ENCODE measurements around the gene IFIT1B. TPM values are rescaled to one million over a fixed set of nuclear protein-coding genes. Genes with fewer than 3 reads are reported as not detected.
"Not testable (repeated sequence)": the region's sequence is repeated elsewhere in the genome, so short reads cannot be mapped to it uniquely, and the experiment has no call there.

Gene IFIT1B
- total RNA-seq, 1 donor = under 0.01 TPM

DNA sequence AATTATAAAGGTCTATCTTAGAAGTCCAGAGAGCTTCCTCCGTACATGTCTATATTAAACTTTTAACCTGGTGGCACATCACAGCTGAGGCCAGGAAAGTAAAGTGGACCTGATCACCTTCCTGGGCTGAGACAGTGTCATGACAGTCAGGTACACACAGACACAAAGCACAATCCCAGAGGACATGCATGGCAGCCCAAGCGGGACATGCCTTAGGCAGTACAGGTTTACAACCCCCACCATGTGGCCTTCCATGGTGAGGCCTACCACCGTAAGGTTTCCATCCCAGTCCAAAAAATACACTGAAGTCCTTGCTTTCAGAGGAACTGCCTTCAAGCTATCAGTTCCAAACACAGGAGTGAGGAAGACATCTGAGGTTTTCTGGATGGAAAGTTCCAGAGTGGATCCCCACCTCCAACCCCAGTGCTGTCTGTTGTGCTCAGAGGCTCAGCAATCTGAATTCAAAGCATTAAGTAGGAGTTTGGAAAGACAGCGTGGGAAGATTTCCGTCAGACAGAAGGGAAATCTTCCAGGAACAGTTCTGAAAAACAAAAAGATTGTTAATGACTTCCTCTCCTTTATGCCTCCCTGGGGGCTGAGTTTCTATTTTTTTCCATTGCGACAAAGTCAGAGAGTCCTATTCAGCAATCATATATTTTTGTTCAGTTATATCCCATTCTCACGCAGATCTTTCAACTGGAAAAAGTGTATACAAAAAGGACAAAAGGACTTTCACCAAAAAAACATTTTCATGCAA, 30.0 kb upstream of the IFIT1B start:
- DNase-seq (ENCODE audit: low read depth in 2 of 3, low spot score in 2 of 3) = no peak

GRCh38 chr10:89348481-89348880, 29.4 kb upstream of the IFIT1B start:
- no peak for DNase-seq (ENCODE audit: low read depth in 2 of 3, low spot score in 2 of 3)

GRCh38 chr10:89348975-89349374, 28.9 kb upstream of the IFIT1B start:
- DNase-seq (ENCODE audit: low read depth in 2 of 3, low spot score in 2 of 3) = no peak

DNA sequence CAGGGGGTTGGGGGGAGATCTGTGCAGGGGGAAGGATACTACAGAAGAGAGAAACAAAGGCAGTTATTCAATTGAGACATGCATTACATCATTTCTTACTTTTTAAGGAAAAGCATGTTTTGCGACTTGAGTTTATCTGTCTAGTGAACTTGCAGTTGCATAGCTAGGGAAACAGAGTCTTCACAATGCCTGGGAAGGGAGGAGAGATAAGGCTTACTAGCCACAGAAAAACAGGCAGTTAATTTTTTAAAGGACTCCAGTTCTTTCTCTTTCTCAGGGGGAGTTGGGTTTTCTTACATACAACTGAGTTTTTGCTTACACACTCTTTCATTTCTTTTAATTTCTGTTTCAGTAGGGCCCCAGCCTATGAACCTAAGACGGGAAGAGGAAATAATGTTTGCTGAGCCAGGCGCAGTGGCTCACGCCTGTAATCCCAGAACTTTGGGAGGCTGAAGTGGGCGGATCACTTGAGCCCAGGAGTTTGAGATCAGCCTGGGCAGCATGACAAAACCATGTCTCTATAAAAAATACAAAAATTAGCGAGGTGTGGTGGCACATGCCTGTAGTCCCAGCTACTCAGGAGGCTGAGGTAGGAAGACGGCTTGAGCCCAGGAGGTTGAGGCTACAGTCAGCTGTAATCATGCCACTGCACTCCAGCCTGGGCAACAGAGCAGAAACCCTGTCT, 27.1 kb upstream of the IFIT1B start:
- not testable (repeated sequence) for DNase-seq (ENCODE audit: low read depth in 2 of 3, low spot score in 2 of 3)

- no peak for DNase-seq (ENCODE audit: low read depth in 2 of 3, low spot score in 2 of 3)
Measured at GRCh38 chr10:89351412-89351779, 26.5 kb upstream of the IFIT1B start.

- DNase-seq (ENCODE audit: low read depth in 2 of 3, low spot score in 2 of 3) = no peak
Measured at GRCh38 chr10:89351780-89352597, 25.9 kb upstream of the IFIT1B start.

DNA sequence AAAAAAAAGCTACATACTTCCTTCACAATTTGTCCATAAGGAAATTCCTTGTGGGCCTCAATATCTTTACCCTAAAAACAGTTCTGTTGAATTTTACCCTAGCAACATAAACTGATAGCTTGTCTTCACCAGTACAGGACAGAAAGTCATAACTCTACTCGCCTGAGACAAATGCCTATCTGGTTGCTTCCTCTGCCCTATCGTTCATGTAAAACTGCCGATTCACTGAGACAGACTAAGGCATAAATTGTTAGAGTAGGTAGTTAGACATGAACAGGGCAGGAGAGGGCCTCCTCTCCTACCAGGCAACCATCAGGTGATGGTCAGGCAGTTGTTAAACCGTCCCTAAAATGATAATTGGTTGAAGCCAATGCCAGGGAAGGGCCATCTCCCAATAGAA, 25.1 kb upstream of the IFIT1B start:
- DNase-seq (ENCODE audit: low read depth in 2 of 3, low spot score in 2 of 3) = no peak

- DNase-seq (ENCODE audit: low read depth in 2 of 3, low spot score in 2 of 3) = no peak
Measured at GRCh38 chr10:89355394-89355931, 22.4 kb upstream of the IFIT1B start.

- DNase-seq (ENCODE audit: low read depth in 2 of 3, low spot score in 2 of 3) = no peak
Measured at GRCh38 chr10:89357096-89357495, 20.8 kb upstream of the IFIT1B start.

- no peak for DNase-seq (ENCODE audit: low read depth in 2 of 3, low spot score in 2 of 3)
Measured at GRCh38 chr10:89357975-89358374, 19.9 kb upstream of the IFIT1B start.

GRCh38 chr10:89360157-89360556, 17.7 kb upstream of the IFIT1B start:
- DNase-seq (ENCODE audit: low read depth in 2 of 3, low spot score in 2 of 3) = no peak

DNA sequence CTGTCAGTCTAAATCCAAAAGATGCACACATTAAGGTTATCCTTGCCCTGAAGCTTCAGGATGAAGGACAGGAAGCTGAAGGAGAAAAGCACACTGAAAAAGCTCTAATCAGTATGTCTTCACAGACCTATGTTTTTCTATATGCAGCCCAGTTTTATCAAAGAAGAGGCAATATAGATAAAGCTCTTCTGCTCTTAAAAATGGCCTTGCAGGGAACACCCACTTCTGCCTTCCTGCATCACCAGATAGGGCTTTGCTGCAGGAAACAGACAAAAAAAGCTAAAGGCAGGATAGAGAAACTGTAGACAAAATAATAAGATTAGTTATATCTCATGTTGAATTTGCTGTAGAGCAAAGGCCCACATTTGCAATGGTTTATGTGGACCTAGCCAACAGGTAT, 14.9 kb upstream of the IFIT1B start:
- DNase-seq (ENCODE audit: low read depth in 2 of 3, low spot score in 2 of 3) = peak in 1 of 3 donors; percentile 51

GRCh38 chr10:89363729-89364442, 14.0 kb upstream of the IFIT1B start:
- no peak for DNase-seq (ENCODE audit: low read depth in 2 of 3, low spot score in 2 of 3)

- no peak for DNase-seq (ENCODE audit: low read depth in 2 of 3, low spot score in 2 of 3)
Measured at GRCh38 chr10:89364531-89364930, 13.3 kb upstream of the IFIT1B start.

- DNase-seq (ENCODE audit: low read depth in 2 of 3, low spot score in 2 of 3) = no peak
Measured at GRCh38 chr10:89367529-89367928, 10.3 kb upstream of the IFIT1B start.

- DNase-seq (ENCODE audit: low read depth in 2 of 3, low spot score in 2 of 3) = no peak
Measured at GRCh38 chr10:89368129-89368528, 9.7 kb upstream of the IFIT1B start.

GRCh38 chr10:89369156-89370105, 8.4 kb upstream of the IFIT1B start:
- DNase-seq (ENCODE audit: low read depth in 2 of 3, low spot score in 2 of 3) = peak in 1 of 3 donors; percentile 60

- DNase-seq (ENCODE audit: low read depth in 2 of 3, low spot score in 2 of 3) = no peak
Measured at GRCh38 chr10:89371079-89371478, 6.8 kb upstream of the IFIT1B start.

GRCh38 chr10:89371987-89372386, 5.9 kb upstream of the IFIT1B start:
- no peak for DNase-seq (ENCODE audit: low read depth in 2 of 3, low spot score in 2 of 3)
